Left ventricle myocardium inferior (tissue), 1 donor: ENCODE measurements around the gene SLC35F6. TPM values are rescaled to one million over a fixed set of nuclear protein-coding genes. Genes with fewer than 3 reads are reported as not detected.

Source experiments
- DNase-seq: peaks from one replicate; pipeline ENCODE4 v3.0.0-alpha.2; 2020
- H3K27ac ChIP-seq: fragments of 200-600 bp; replicated peaks from 2 replicates; pipeline ENCODE4 v1.8.0; 2021
- H3K27me3 ChIP-seq: fragments of 200-600 bp; 2 replicates; pipeline ENCODE4 v1.8.0; 2021; ENCODE audit warnings: low read depth
- H3K36me3 ChIP-seq: fragments of 200-600 bp; 2 replicates; pipeline ENCODE4 v1.8.0; 2021
- H3K4me1 ChIP-seq: fragments of 200-600 bp; 2 replicates; pipeline ENCODE4 v1.8.0; 2021
- H3K4me3 ChIP-seq: fragments of 200-600 bp; 2 replicates; pipeline ENCODE4 v1.8.0; 2021; ENCODE audit warnings: mild to moderate bottlenecking, moderate library complexity
- H3K9me3 ChIP-seq: fragments of 200-600 bp; replicated peaks from 2 replicates; pipeline ENCODE4 v1.8.0; 2021
- CTCF ChIP-seq: fragments of 200-600 bp; IDR thresholded peaks from 2 replicates; pipeline ENCODE4 v1.8.0; 2021; ENCODE audit warnings: antibody characterized with exemption, mild to moderate bottlenecking, borderline replicate concordance
- intact Hi-C: fragments of 100-400 bp; cut with micrococcal nuclease; formaldehyde crosslinking; loops from one replicate; pipeline ENCODE4 v1.11.0; 2022
- total RNA-seq: library from RNA; stranded (reverse); fragmentation: NEBNext Ultra II Directional; extraction: Animal tissue kit (Norgen Biotek cat#: 25700); gene quantifications from one replicate; pipeline ENCODE4 v1.2.1, GENCODE V29; 2021
- donor health status: DM: no; HTN: yes; CAD: no; lungs with severe emphysema.

SLC35F6 gene
- total RNA-seq, 1 donor from 2014 or later = 19.6 TPM

- Histone ChIP-seq H3K4me1 (peaks cover 32% of the 10 kb centered on the region), H3K27me3 (no peaks in the 10 kb centered on the region), H3K36me3 (peaks cover 68% of the 10 kb centered on the region), H3K9me3 (no peaks in the 10 kb centered on the region), H3K27ac (no peak overlapping the region), H3K4me3 (no peak overlapping the region)
- intact Hi-C loops = no loop called here
- no peak for TF ChIP-seq CTCF
- no peak for DNase-seq
These were observed 12.2 kb downstream of the SLC35F6 start for GRCh38 chr2:26776195-26776800.

- intact Hi-C loops = no loop called here
These were observed 14.0 kb downstream of the SLC35F6 start for GRCh38 chr2:26778098-26778497.

GRCh38 chr2:26778507-26778906 lies 14.4 kb downstream of the SLC35F6 start:
- no peaks in the 10 kb centered on the region for H3K9me3 ChIP-seq
- TF ChIP-seq CTCF = no peak
- no peak overlapping the region for H3K4me3 ChIP-seq
- no peaks in the 10 kb centered on the region for H3K27me3 ChIP-seq
- intact Hi-C loops = no loop called here
- DNase-seq = no peak
- H3K27ac ChIP-seq = no peak overlapping the region
- H3K36me3 ChIP-seq = peaks cover 74% of the 10 kb centered on the region
- peaks cover 10% of the 10 kb centered on the region for H3K4me1 ChIP-seq

More at GRCh38 chr2:26778098-26778497, 14.0 kb downstream of the SLC35F6 start:
- H3K27ac ChIP-seq = no peak overlapping the region
- no peak for DNase-seq
- no peaks in the 10 kb centered on the region for H3K27me3 ChIP-seq
- TF ChIP-seq CTCF = no peak
- no peaks in the 10 kb centered on the region for H3K9me3 ChIP-seq
- H3K4me1 ChIP-seq = peaks cover 14% of the 10 kb centered on the region
- H3K36me3 ChIP-seq = peaks cover 74% of the 10 kb centered on the region
- no peak overlapping the region for H3K4me3 ChIP-seq

- no peak for DNase-seq
- TF ChIP-seq CTCF = no peak
These were observed 16.2 kb downstream of the SLC35F6 start for GRCh38 chr2:26780203-26780760.

GRCh38 chr2:26782876-26783704 lies 19.0 kb downstream of the SLC35F6 start:
- no peaks in the 10 kb centered on the region for H3K9me3 ChIP-seq

More at GRCh38 chr2:26780203-26780760, 16.2 kb downstream of the SLC35F6 start:
- no peak overlapping the region for H3K4me3 ChIP-seq
- H3K9me3 ChIP-seq = no peaks in the 10 kb centered on the region
- H3K36me3 ChIP-seq = peaks cover 66% of the 10 kb centered on the region
- H3K27ac ChIP-seq = no peak overlapping the region
- H3K4me1 ChIP-seq = no peaks in the 10 kb centered on the region
- intact Hi-C loops = no loop called here
- H3K27me3 ChIP-seq = no peaks in the 10 kb centered on the region

More at GRCh38 chr2:26782876-26783704, 19.0 kb downstream of the SLC35F6 start:
- intact Hi-C loops = no loop called here
- no peak for DNase-seq
- H3K27me3 ChIP-seq = peaks cover 5% of the 10 kb centered on the region
- no peak for TF ChIP-seq CTCF
- peaks cover 10% of the 10 kb centered on the region for H3K4me1 ChIP-seq
- H3K36me3 ChIP-seq = peaks cover 38% of the 10 kb centered on the region
- H3K4me3 ChIP-seq = no peak overlapping the region
- no peak overlapping the region for H3K27ac ChIP-seq
